ENCODE measurements around the gene MLLT6.

MLLT6 gene

DNA sequence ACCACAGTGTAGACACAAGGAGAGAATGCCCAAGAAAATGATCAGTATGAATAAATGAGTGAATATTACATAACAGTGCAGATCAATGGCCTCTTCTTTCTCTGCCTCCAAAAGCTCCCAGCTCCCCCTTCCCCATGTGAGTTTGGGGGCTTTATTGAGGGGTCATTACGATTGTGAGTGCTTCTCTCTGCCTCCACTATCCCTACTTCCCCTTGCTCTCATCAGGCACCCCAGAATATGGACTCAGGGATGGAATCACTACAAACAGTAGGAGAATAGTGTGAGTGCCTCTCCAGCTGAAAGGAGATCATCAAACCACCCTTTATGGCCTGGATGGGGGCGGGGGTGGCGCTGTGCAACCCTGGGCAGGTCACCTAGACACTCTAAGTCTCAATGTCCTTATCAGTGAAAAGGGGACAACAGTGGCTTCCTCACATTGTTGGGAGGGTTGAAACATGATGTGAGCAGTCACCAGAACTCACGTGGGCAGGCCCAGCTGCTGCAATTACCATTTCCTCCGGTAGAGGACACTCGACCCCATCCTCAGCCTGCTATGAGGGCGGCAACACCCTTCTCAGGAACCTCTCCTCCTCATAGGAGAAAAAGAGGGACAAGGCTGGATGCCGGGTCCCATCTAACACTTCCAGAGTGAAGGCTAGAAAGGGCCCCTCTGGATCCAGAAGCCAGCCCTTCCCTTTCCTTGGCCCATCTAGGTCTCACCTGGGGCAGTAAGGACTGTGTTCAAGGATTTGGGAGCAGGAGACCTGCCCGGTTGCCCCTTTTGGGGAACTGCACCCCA is 28.2 kb upstream of the MLLT6 start:
- DNase-seq, result peak; percentile 57 to 68

DNA sequence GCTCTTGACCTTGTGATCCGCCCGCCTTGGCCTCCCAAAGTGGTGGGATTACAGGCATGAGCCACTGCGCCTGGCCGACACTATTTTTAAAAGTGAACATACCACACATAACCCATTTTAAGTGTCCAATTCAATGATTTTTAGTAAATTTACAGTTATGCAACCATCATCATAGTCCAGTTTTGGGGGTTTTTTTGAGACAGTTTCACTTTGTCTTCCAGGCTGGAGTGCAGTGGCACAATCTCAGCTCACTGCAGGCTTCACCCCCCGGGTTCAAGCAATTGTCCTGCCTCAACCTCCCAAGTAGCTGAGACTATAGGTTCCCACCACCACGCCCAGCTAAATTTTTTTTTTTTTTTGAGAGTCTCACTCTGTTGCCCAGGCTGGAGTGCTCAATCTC is 27.3 kb upstream of the MLLT6 start:
- DNase-seq, result no peak

DNA sequence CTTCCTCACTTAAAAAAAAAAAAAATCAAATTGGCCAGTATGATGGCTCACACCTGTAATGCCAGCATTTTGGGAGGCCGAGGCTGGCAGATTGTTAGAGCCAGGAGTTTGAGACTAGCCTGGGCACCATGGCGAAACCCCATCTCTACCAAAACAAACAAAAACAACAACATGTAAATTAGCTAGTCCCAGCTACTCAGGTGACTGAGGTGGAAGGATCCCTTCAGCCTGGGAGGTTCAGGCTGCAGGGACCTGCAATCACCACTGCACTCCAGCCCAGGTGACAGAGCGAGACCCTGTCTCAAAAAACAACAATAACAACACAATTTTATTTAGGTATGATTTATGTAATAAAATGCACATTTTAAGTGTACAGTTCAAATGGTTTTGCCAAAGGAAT is 24.0 kb upstream of the MLLT6 start:
- DNase-seq, result no peak

DNA sequence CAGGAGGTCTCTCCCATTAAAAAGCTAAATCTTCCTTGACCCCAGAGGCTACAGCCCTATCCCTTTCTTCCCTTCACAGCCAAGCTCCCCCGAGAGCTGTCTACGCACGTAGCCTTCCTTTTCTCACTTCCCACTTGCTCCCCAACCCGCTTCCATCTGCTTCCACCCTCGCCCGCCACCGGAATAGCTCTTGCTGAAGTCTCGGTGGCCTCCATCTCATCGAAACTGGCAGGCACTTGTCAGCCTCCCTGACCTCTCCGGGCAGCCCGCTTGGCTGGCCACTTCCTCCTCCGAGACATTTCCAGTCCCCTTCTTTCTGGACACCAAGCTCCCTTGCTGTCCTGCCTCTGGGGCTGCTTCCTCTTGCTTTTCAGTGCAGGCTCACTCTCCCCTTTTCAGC is 19.6 kb upstream of the MLLT6 start:
- no peak for DNase-seq

DNA sequence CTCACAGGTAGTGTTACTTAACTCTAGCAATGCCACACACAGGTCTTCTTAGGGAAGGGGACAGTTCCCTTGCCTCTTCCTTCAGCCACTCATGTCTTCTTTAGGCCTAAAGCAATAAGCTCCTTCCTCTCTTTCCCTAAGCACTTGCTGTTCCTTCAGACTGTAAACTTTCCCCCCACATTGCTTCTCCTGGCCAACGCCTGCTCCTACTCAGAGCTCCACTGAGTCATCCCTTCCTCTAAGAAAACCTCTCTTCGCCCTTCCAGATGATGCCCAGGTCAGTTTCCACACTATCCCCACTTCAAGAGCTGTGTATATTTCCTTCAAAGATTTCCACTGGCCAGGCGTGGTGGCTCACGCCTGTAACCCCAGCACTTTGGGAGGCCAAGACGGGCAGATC is 17.8 kb upstream of the MLLT6 start:
- DNase-seq, result no peak

DNA sequence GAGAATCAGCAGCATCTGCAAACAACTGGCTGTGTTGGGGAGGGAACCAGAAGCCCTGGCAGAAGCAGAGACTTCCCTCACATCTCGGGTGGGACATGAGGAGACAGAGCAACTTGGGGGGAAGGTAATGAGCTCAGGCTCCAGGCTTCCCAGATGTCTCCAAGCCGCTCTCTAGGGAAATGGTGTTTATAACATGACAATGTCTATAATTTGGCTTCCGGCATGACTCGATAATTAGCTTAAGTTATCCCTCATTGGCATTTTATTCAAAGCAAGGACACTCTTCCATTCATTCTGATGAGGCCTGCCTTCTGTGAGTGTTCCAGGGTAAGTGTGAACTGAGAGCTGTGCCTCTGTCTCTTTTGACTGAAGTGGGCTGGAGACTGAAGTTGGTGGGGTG is 14.7 kb upstream of the MLLT6 start:
- DNase-seq, result no peak

DNA sequence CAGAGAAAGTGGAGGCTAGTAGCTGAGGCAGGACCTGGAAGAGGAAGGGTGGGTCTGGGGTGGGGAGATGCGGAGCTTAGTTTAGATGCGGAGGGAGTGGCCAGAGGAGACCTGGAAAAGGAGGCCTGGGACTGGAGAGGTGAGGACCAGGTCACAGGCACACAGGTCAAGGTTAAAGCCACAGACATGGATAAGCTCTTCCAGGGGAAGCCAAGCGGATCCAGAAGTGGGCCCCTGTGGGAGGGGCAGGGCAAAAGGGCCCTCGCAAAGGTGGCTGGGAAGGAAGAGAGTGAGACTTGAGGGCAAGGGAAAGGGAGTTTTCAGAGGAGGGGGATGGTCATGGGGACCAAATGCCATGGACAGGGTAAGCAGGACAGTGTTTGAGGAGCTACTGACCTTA is 13.9 kb upstream of the MLLT6 start:
- no peak for DNase-seq

DNA sequence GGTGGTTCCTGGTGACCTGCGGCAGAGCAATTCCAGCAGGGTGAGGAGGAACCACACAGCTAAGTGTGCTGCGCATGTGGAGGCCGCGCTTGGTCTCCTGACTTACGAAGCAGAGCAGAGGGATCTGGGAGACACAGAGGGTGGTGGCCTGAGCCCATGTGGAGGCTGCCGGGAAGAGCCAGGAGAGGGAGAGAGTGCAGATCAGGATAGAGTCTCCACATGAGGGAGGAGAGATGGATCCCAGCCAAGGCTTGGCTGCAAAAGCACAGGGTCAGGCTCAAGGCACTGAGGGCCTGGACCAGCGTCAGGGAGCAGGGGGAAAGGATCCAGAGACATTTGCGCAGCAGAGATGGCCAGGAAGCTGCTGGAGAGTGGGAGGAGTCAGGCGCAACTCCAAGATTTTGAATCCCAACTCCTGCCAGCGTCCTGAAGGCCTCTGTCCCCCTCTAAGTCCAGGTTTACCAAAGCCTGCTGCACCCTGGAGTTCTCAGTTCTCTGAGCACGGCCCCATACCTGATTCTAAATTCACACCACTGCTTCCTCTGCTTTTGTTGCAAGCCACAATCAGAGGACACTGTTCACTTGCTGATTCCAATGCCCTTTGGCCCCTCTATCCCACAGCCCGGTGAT is 11.3 kb upstream of the MLLT6 start:
- DNase-seq, result no peak

DNA sequence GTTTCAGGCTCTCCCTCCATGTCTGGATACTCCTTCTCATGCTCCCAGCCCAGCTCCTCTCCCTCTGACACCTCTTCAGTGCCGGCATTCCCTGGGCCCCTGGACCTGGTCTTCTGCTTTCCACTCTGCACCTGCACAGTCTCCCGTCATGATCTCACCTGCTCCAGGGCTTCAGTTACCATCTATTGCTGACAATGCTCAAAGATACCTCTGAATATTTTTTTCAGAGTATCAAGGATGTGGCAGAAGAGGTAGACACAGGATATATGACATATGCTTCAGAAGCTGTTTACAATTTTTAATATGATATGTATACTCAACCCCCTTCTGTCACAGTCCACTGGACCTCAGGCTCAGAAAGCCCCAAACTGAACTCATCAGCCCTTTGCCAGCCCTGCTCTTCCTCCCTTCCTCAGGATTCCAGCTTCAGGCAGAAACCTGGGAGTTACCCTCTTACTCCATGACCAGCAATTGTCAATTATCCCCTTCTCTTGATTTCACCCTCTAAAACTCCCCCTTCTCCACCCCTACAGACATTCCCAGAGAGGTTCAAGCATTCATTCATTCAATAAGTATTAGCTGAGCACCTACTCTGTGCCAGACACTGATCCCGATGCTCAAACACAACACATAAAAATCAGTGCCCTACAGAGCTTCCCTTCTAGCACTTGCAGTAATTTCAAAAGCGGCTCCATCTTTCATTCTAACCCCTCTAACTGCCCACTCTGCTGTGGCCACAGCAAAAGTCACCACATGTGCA is 7.8 kb upstream of the MLLT6 start:
- no peak for DNase-seq

DNA sequence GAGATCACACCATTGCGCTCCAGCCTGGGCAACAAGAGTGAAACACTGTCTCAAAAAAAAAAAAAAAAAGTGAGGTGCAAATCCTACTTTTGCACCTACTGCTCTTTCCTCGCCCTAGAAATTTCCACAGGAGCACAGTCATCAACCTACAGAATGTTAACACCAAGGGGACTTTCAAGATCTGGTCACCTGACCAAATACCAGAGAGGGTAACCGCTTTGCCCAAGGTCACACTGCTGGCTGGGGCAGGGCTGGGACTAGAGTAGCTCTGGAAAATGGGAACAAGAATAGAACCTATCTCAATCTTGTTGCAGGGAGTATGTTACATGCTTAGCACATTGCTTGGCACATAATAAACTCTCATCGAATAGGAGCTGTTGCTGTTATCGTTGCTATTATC is 6.3 kb upstream of the MLLT6 start:
- no peak for DNase-seq

DNA sequence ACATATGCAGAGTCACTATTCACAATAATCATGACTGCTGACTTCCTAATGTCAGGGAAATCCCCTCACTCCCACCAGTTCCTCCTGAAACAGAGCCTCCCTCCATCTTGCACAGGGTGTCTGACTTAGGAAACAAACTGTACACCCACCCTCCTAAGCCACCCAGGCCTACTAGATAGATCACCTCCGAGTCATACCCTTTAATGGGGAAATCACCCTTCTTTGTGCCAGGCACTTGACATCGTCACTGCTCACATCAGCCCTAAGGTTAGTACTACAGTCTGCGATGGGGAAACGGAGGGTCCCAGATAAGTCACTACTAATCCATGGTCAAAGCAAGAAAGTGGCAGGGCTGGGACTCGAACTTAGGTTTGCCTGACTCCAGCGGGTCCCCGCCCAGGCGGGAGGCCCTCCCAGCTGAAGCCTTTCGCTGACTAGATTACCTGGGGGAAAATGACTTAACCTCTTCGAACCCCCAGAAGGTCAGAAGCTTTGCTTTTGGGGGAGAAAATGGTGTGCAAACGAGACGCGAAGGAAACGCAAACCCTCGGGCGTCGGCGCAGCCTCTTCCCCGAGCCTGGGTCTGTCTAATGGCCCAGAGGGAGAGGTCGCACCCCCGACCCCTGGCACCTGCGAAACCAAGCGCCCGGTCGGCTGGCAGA is 3.4 kb upstream of the MLLT6 start:
- peak; percentile 82 to 84 for DNase-seq

DNA sequence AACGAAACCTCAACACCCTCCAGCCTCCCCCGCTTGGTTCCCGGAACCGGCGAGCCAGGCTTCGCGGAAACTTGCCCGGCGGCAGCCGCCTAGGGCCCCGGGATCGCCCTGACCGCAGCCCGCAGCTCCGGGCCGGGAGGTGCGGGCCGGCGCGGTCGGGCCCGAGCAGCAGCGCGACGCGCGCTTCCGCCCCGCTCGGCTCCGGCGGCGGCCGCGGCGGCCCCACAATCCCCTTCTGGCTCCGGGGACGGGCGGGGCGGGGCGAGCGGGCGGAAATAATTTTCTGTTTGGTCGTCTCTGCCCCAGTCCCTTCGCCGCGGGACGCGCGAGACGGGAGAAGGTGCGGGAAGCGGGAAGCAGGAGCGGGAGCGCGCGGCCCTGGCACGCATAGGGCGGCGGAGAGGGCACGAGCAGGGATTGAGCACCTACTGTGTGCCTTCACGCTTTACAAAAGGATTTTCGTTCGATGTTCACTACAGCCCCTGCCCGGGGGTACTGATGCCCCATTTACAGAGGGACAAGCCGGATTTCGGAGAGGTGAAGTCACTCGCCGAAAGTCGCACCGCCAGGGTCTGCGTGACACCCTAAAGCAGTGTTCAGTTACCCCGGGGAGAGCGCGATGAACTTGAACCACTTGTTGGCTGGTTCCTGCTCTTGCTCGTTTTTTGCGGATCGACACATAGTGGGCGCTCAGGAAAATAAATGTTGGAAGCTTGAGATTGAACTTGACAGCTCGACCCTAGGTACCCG is 2.7 kb upstream of the MLLT6 start:
- DNase-seq, result peak; percentile 48 to 92

DNA sequence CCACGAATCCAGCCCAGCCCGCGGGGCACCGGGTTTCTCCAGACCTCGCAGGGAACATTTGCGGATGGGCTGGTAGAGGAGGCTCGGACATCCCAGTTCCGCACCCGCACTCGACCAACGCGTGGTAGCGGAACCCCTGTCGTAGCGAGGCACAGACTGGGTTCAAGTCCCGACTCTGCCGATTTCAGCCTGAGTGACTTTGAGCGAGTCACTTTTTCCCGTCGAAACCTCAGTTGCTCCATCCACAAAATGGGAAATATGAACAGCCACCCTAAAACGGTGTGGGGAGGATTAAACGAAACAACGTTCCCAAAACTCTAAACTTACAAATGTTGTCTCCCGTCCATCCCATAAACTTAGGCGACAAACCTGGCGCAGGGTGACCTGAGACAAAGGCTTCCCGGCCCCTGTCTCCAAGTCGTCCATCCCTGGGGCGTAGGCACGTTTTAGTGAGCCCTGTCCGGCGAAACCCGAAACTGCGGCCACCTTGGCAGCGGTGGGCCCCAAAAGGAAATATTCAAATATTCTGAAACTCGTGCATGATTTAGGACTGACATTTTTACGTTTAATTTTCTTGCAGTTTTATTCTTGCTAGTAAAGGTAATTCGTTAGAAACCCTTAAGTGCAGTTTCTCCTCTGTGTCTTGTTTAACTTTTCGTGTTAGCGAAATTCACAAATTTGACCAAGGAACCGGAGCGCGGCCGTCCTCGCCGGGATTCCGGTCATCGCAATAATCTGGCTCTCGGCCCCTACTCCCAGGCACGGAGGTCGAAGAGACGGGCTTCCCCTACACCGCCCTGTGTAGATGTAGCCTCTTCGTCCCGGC is 1.9 kb upstream of the MLLT6 start:
- DNase-seq, result no peak

DNA sequence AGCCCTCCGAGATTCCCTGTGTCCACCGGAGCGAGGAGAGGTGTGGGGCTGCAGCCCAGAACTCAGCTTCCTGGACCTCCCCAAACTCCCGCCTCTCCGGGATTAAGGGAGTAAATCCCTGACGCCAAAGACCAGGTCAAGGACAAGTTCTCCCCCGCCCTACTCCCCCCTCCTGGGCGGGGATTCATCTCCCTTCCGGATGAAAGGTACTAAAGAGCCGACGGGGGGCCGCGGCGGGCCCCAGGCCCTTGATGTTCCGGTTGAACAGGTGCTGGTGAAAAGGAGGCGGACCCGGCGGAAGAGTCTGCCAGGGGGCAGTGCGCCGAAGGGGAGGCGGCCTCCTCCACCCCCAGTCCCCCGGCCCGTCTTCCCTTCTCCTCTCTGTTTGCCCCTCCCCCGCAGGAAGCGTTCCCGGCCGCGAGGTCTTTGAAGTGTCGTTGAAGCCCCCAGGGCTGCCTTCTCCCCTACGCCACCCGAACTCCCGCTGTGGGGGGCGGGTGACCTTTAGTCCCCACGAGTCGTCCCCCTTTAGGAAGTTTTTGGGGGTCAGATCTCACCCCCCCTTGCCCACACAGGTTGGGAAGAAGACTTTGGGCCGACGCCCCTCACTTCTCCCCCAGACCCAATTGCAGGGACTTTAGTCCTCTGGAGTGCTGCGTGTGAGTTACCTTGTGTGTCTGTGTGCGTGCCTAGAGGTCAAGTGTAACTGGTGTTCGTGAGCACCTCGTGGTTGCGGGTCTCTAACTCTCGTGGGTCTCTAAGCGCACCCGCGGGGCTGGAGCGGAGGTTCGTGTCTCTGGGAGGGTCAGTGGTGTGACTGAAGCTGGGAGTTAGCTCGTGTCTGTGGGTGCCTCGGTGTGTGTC is 1.1 kb upstream of the MLLT6 start:
- peak in 1 of 2 donors; percentile 53 for DNase-seq

DNA sequence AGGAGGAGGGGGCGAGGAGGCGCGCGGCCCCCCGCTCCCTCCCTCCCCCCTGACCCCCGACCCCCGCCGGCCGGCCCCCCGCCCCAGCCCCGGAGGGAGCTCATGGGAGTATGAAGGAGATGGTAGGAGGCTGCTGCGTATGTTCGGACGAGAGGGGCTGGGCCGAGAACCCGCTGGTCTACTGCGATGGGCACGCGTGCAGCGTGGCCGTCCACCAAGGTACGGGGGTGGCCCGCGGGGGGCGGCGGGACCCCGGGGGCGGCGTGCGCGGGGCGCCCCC is 390 bp downstream of the MLLT6 start:
- no peak for DNase-seq

DNA sequence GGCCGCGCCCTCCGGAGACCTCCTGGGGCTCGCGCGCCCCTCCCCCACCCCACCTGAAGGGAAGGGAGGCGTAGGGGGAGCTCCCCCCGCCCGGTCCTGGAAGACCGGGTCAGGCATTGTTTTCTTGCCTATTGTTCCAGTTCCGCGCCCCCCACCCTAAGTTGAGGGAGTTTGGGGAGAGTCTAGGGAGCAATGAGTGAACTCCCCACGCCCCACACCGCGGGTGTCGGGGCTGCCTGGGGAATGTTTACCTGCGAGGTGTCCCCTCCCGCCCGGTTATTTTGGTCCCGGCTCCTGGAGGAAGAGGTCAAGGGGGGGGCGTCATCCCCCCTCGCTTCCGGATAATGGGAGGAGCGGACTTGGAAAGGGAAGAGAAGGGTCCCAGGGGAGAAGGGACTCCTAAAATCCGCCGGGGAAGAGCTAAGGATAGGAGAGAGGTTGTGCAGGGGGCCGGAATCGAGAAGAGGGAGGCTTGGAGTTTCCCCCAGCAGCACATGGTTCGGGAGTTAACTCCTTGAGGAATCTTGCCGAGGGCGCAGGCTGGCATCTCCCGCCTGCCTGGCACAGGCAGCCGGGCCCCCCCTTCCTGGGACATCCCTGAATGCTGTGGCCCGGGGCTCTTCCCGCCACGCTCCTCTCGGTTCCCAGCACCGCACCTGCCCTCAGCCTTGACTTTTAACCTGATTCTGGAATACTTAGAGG is 881 bp downstream of the MLLT6 start:
- DNase-seq, result peak in 1 of 2 donors; percentile 29

DNA sequence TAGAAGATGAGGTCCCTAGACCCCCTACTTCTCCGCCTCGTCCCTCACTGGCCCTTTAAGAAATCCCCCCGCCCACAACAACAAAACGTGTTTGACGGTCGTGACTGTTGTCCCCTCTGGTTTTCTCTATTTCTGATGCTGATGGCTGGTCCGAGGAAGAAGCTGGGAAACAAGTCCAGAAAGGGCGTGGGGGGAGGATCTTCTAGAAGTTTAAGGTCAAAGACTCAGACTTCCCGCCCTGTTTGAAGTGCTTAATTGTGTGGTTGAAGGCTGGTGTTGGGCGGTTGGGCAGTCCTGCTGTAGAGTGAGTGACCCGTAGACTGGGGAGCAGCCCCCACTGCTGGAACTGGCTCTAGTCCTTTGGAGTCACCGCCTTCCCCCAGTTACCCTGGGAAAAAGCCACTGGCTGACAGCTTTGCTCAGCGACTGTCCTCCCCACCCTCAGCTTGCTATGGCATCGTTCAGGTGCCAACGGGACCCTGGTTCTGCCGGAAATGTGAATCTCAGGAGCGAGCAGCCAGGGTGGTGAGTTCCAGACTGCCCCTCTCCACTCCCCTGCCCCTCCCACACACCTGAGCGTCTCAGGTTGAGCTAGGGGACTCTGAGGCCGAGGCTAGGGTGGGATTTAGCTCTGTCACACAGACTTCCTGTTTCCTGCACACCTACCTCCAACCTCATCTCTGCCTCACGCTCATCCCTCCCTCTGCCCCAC is 1.6 kb downstream of the MLLT6 start:
- no peak for DNase-seq

DNA sequence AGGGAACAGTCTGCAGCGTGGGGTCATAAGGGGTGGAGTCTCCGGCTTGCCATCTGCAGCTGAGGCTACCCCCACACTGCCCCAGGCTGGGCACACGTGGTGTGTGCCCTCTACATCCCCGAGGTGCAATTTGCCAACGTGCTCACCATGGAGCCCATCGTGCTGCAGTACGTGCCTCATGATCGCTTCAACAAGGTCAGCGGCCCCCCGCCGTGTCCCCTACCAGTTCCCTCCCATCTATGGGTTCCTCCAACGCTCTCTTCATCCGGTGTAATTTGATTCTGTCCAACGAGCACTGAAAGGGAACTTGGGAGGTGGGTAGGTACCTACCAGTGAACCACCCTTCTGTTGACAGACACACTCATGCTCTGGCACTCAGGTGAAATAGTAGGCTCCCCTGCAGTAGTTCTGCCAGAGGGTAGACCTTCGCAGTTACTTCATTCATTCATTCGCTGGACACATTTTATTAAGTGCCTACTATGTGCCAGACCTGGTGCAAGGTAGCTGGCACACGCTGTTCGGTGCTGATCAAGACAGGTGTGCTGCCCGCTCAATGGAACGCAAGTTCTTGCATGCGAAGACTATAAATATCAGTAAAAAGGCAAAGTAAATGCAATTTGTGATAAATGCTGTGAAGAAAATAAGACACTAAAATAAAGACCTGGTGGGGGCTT is 2.7 kb downstream of the MLLT6 start:
- DNase-seq, result no peak
